Glutamatergic neuron (in vitro differentiated cells): Measurements from ENCODE around the gene OVOL1. TPM values are rescaled to one million over a fixed set of nuclear protein-coding genes. Genes with fewer than 3 reads are reported as not detected.

Experiments
- DNase-seq: peaks from one replicate; pipeline ENCODE4 v3.0.0; 2022
- H3K27ac Mint-ChIP-seq: one replicate; pipeline ENCODE4 v1.8.0; 2020; ENCODE audit warnings: mild to moderate bottlenecking, mixed read lengths, inconsistent platforms; ENCODE audit not compliant: unreplicated experiment
- H3K27me3 Mint-ChIP-seq: one replicate; pipeline ENCODE4 v1.8.0; 2020; ENCODE audit warnings: mild to moderate bottlenecking, moderate library complexity, mixed read lengths, inconsistent platforms; ENCODE audit not compliant: unreplicated experiment
- H3K36me3 Mint-ChIP-seq: one replicate; pipeline ENCODE4 v1.8.0; 2020; ENCODE audit warnings: mild to moderate bottlenecking, mixed read lengths, inconsistent platforms; ENCODE audit not compliant: unreplicated experiment
- H3K4me1 Mint-ChIP-seq: one replicate; pipeline ENCODE4 v1.8.0; 2020; ENCODE audit warnings: mild to moderate bottlenecking, low read depth, mixed read lengths, inconsistent platforms; ENCODE audit not compliant: unreplicated experiment
- H3K4me3 Mint-ChIP-seq: one replicate; pipeline ENCODE4 v1.8.0; 2020; ENCODE audit warnings: mild to moderate bottlenecking, mixed read lengths, inconsistent platforms; ENCODE audit not compliant: unreplicated experiment
- H3K9me3 Mint-ChIP-seq: one replicate; pipeline ENCODE4 v1.8.0; 2020; ENCODE audit warnings: mild to moderate bottlenecking, moderate library complexity, mixed read lengths, inconsistent platforms; ENCODE audit not compliant: unreplicated experiment
- CTCF ChIP-seq: fragments of 200-600 bp; sonication (generic); IDR thresholded peaks from one replicate; pipeline ENCODE4 v1.5.0; 2021; ENCODE audit not compliant: partially characterized antibody, unreplicated experiment
- total RNA-seq: library from RNA; stranded (reverse); fragmentation: NEBNext Ultra II Directional; extraction: Animal tissue kit (Norgen Biotek cat#: 25700); gene quantifications from one replicate; pipeline ENCODE4 v1.2.1, GENCODE V29; 2021; ENCODE audit not compliant: unreplicated experiment

Gene OVOL1
- total RNA-seq, 1 donor from 2014 or later = not detected

DNA sequence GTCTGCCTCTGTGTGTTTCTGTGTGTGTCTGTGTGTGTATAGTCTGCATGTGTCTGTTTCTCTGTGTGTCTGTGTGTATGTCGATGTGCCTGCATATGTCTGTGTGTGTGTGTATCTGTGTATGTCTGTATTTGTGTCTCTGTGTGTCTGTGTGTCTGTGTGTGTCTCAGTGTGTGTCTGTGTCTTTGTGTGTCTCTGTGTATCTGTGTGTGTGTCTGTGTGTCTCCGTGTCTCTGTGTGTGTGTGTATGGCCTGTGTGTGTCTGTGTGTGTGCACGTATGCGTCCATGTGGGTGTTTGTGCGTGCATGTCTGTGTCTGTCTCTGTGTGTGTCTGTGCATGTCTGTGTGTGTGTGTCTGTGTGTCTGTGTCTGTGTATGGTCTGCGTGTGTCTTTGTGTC lies 47.3 kb downstream of the OVOL1 start:
- Mint-ChIP-seq H3K27ac (no peak overlapping the region), H3K36me3 (no peaks in the 10 kb centered on the region)
- TF ChIP-seq CTCF = no peak

GRCh38 chr11:65842144-65842543 lies 55.3 kb downstream of the OVOL1 start:
- Mint-ChIP-seq H3K9me3 (no peaks in the 10 kb centered on the region), H3K4me1 (no peaks in the 10 kb centered on the region), H3K4me3 (no peak overlapping the region), H3K27ac (no peak overlapping the region), H3K27me3 (peaks cover 3% of the 10 kb centered on the region), H3K36me3 (no peaks in the 10 kb centered on the region)
- TF ChIP-seq CTCF = no peak
- no peak for DNase-seq

More for the DNA sequence above, 47.3 kb downstream of the OVOL1 start:
- peaks cover 9% of the 10 kb centered on the region for H3K27me3 Mint-ChIP-seq
- peaks cover 6% of the 10 kb centered on the region for H3K9me3 Mint-ChIP-seq
- H3K4me3 Mint-ChIP-seq = no peak overlapping the region
- H3K4me1 Mint-ChIP-seq = no peaks in the 10 kb centered on the region
- no peak for DNase-seq

DNA sequence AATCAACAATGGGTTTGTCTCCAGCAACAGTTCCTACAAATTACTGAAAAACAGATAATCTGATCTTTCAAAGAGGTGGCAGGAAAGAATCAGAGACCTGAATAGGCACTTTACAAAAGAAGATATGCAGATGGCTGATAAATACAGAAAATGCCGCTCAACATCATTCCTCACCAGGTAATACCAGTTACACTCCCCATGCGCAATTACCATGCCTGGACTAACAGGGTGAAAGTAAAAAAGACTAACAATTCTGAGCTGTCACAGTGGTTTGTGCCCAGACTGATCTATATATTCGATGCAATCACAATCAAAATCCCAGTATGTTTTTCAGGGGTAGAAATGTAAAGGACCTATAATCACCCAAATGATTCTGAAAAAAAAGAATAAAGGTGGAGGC lies 56.9 kb downstream of the OVOL1 start:
- Mint-ChIP-seq H3K27me3 (peaks cover 3% of the 10 kb centered on the region), H3K36me3 (no peaks in the 10 kb centered on the region), H3K27ac (no peak overlapping the region), H3K4me1 (no peaks in the 10 kb centered on the region), H3K9me3 (no peaks in the 10 kb centered on the region), H3K4me3 (no peak overlapping the region)
- no peak for TF ChIP-seq CTCF
- DNase-seq = no peak

DNA sequence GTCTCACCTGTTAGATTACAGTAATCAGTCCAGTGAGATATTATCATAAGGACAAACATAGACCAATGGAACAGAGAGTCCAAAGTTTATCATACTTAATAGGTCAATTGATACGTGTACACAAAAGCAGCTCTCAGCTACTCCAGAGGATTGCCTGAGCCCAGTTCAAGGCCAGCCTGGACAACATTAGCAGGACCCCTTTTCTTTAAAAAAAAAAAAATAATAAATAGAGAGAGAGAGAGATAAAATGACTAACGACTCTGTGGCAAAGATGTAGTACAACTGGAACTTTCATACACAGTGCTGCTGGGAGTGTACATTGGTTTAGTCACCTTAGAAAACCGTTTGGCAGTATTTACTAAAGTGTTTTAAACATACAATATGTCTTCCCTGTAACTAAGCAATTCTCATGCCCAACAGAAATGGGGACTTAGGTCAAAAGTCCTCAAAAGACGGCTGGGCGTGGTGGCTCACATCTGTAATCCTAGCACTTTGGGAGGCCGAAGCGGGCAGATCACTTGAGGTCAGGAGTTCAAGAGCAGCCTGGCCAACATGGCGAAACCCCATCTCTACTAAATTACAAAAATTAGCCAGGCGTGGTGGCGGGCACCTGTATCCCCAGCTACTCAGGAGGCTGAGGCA lies 57.5 kb downstream of the OVOL1 start:
- H3K4me3 Mint-ChIP-seq = no peak overlapping the region
- no peak for TF ChIP-seq CTCF
- no peaks in the 10 kb centered on the region for H3K4me1 Mint-ChIP-seq
- no peak for DNase-seq
- H3K27me3 Mint-ChIP-seq = peaks cover 3% of the 10 kb centered on the region
- H3K9me3 Mint-ChIP-seq = no peaks in the 10 kb centered on the region
- H3K36me3 Mint-ChIP-seq = no peaks in the 10 kb centered on the region
- no peak overlapping the region for H3K27ac Mint-ChIP-seq

Other genes starting within 250 kb of the OVOL1 start
- gene LTBP3, start 228.7 kb upstream of the OVOL1 start, total RNA-seq = 2.5 TPM
- 37.9 TPM for gene ZNRD2, start 216.6 kb upstream of the OVOL1 start, total RNA-seq
- 184 TPM for gene FAM89B, start 214.5 kb upstream of the OVOL1 start, total RNA-seq
- 14.2 TPM for gene EHBP1L1, start 211.0 kb upstream of the OVOL1 start, total RNA-seq
- gene KCNK7, start 191.3 kb upstream of the OVOL1 start, total RNA-seq = 0.69 TPM
- 58.6 TPM for gene MAP3K11, start 172.8 kb upstream of the OVOL1 start, total RNA-seq
- gene PCNX3, start 171.3 kb upstream of the OVOL1 start, total RNA-seq = 43.3 TPM
- 21.4 TPM for gene SIPA1, start 149.0 kb upstream of the OVOL1 start, total RNA-seq
- 61.2 TPM for gene RELA, start 124.1 kb upstream of the OVOL1 start, total RNA-seq
- 71.3 TPM for gene KAT5, start 74.8 kb upstream of the OVOL1 start, total RNA-seq
- gene RNASEH2C, start 66.3 kb upstream of the OVOL1 start, total RNA-seq = 42.9 TPM
- 13.2 TPM for gene AP5B1, start 6.1 kb upstream of the OVOL1 start, total RNA-seq
- 14.7 TPM for gene SNX32, start 46.9 kb downstream of the OVOL1 start, total RNA-seq
- 1,294 TPM for gene CFL1, start 71.1 kb downstream of the OVOL1 start, total RNA-seq
- gene MUS81, start 73.4 kb downstream of the OVOL1 start, total RNA-seq = 114 TPM
- gene EFEMP2, start 85.7 kb downstream of the OVOL1 start, total RNA-seq = 16.3 TPM
- gene CTSW, start 92.8 kb downstream of the OVOL1 start, total RNA-seq = not detected
- 115 TPM for gene FIBP, start 101.4 kb downstream of the OVOL1 start, total RNA-seq
- 23.6 TPM for gene CCDC85B, start 103.6 kb downstream of the OVOL1 start, total RNA-seq
- gene FOSL1, start 113.3 kb downstream of the OVOL1 start, total RNA-seq = not detected
- gene C11orf68, start 132.0 kb downstream of the OVOL1 start, total RNA-seq = 24.7 TPM
- 68.7 TPM for gene DRAP1, start 132.4 kb downstream of the OVOL1 start, total RNA-seq
- not detected for gene TSGA10IP, start 158.4 kb downstream of the OVOL1 start, total RNA-seq
- gene SART1, start 174.7 kb downstream of the OVOL1 start, total RNA-seq = 52.3 TPM
- gene EIF1AD, start 215.1 kb downstream of the OVOL1 start, total RNA-seq = 37.6 TPM
- gene BANF1, start 215.4 kb downstream of the OVOL1 start, total RNA-seq = 135 TPM
- gene CST6, start 224.9 kb downstream of the OVOL1 start, total RNA-seq = not detected
- not detected for gene CATSPER1, start 239.4 kb downstream of the OVOL1 start, total RNA-seq